ENCODE measurements around the gene HHATL.

DNA sequence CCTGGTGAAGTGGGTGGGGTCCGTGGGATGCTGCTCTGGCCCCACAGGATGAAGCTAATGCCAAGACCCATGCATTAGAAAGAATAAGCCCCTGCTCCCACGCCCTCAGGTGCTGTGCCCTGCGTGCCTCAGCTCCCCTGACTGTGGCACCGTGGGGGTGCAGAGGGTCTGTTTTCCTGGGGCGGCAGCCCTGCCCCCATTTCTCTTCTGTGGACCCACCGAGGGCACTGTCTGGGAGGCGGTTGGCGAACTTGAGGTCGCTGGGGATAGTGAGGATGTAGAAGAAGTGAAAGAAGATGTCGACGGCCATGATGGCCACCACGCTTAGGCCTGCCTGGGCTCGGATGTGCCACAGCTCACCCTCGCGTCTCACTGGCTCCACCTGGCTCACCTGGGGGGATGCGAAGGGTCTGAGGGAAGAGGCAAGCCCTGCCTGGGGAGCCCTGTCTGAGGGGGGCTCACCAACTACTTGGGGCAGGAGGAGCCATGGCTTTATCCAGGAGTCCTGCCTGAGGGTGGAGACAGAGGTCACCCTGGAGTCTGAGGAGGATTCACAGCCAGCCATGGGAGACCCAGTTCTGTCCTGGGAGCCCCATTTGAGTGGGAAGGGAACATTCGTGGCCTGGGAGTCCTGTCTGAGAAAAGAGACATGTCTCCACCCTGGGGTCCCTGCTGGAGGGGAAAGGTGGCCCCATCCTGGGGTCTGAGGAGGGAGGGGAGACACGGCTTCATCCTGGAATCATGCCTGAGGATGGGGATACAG, 5.1 kb downstream of the HHATL start:
- TF ChIP-seq JUND (IDR thresholded peaks at IDR 0.05; ENCODE audit: low read length) (no peak), KDM5A (IDR thresholded peaks at IDR 0.05; ENCODE audit: low read length) (no peak), SIN3A (conservative IDR thresholded peaks at IDR 0.05 in 1 of 2, IDR thresholded peaks at IDR 0.05 in 1 of 2; ENCODE audit: low read depth in 1 of 2, low read length in 2 of 2) (no peak), POLR2A (IDR thresholded peaks at IDR 0.05; ENCODE audit: control extremely low read depth in 1 of 2, low read depth in 2 of 2, low read length in 2 of 2) (no peak), BCL11A (IDR thresholded peaks at IDR 0.05; ENCODE audit: low read depth in 2 of 2, low read length in 2 of 2) (no peak), CBX5 (IDR thresholded peaks at IDR 0.05; ENCODE audit: low read depth, low read length) (no peak), ZNF274 (IDR thresholded peaks at IDR 0.05; ENCODE audit: borderline replicate concordance, extremely low read depth, low read length) (no peak)
- TF ChIP-seq, protein P1, sequence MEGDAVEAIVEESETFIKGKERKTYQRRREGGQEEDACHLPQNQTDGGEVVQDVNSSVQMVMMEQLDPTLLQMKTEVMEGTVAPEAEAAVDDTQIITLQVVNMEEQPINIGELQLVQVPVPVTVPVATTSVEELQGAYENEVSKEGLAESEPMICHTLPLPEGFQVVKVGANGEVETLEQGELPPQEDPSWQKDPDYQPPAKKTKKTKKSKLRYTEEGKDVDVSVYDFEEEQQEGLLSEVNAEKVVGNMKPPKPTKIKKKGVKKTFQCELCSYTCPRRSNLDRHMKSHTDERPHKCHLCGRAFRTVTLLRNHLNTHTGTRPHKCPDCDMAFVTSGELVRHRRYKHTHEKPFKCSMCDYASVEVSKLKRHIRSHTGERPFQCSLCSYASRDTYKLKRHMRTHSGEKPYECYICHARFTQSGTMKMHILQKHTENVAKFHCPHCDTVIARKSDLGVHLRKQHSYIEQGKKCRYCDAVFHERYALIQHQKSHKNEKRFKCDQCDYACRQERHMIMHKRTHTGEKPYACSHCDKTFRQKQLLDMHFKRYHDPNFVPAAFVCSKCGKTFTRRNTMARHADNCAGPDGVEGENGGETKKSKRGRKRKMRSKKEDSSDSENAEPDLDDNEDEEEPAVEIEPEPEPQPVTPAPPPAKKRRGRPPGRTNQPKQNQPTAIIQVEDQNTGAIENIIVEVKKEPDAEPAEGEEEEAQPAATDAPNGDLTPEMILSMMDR (IDR thresholded peaks at IDR 0.05; ENCODE audit: control extremely low read depth in 1 of 3, insufficient read depth in 1 of 3, low read depth in 1 of 3, low read length in 3 of 3) = no peak
- TF ChIP-seq, protein P2, sequence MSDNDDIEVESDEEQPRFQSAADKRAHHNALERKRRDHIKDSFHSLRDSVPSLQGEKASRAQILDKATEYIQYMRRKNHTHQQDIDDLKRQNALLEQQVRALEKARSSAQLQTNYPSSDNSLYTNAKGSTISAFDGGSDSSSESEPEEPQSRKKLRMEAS (IDR thresholded peaks at IDR 0.05) = no peak
- TF ChIP-seq, protein P3, sequence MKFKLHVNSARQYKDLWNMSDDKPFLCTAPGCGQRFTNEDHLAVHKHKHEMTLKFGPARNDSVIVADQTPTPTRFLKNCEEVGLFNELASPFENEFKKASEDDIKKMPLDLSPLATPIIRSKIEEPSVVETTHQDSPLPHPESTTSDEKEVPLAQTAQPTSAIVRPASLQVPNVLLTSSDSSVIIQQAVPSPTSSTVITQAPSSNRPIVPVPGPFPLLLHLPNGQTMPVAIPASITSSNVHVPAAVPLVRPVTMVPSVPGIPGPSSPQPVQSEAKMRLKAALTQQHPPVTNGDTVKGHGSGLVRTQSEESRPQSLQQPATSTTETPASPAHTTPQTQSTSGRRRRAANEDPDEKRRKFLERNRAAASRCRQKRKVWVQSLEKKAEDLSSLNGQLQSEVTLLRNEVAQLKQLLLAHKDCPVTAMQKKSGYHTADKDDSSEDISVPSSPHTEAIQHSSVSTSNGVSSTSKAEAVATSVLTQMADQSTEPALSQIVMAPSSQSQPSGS (IDR thresholded peaks at IDR 0.05; ENCODE audit: low read length) = no peak
